HepG2 (cell line): ENCODE data around the gene TNPO3. TPM values are rescaled to one million over a fixed set of nuclear protein-coding genes. Genes with fewer than 3 reads are reported as not detected.

Experiments
- EP300 ChIP-seq, 3 experiments: sonication (generic) in 1 of 3; formaldehyde crosslinking in 1 of 3; IDR thresholded peaks; 2 replicates each; pipeline versions ENCODE4 v1.5.1 to v1.6.1; 2011 to 2020; ENCODE audit warnings: low read depth in 2 of 3, low read length in 2 of 3, borderline replicate concordance in 1 of 3, improper control_type of control experiment in 1 of 3, mild to moderate bottlenecking in 1 of 3, missing genetic modification reagents in 1 of 3, moderate library complexity in 1 of 3
- HNF4G ChIP-seq, 2 experiments: sonication (generic) in 1 of 2; formaldehyde crosslinking in 1 of 2; IDR thresholded peaks; 2 replicates each; pipeline versions ENCODE4 v1.4.0 to v1.6.1; 2011 to 2020; ENCODE audit warnings: borderline replicate concordance in 2 of 2, low read depth in 2 of 2, mild to moderate bottlenecking in 2 of 2, low read length in 1 of 2, missing genetic modification reagents in 1 of 2, moderate library complexity in 1 of 2
- NR2F2 ChIP-seq: IDR thresholded peaks from 2 replicates; pipeline ENCODE4 v1.6.1; 2012; ENCODE audit warnings: low read depth, inconsistent platforms, borderline replicate concordance
- RAD21 ChIP-seq: fragments of 450-650 bp; formaldehyde crosslinking; IDR thresholded peaks from 2 replicates; pipeline ENCODE4 v1.5.0; 2020; ENCODE audit warnings: mild to moderate bottlenecking
- REXO4 ChIP-seq: sonication (generic); formaldehyde crosslinking; IDR thresholded peaks from 2 replicates; pipeline ENCODE4 v1.8.0; 2022; ENCODE audit warnings: missing genetic modification reagents, mild to moderate bottlenecking, borderline replicate concordance
- STAT5B ChIP-seq: sonication (generic); formaldehyde crosslinking; IDR thresholded peaks from 2 replicates; pipeline ENCODE4 v1.4.0; 2020; ENCODE audit warnings: missing genetic modification reagents
- ZNF230 ChIP-seq: sonication (generic); formaldehyde crosslinking; IDR thresholded peaks from 2 replicates; pipeline ENCODE4 v1.4.0; 2020; ENCODE audit warnings: mild to moderate bottlenecking, missing genetic modification reagents
- ZNF34 ChIP-seq: sonication (generic); formaldehyde crosslinking; IDR thresholded peaks from 2 replicates; pipeline ENCODE4 v1.4.0; 2020; ENCODE audit warnings: mild to moderate bottlenecking, missing genetic modification reagents, borderline replicate concordance
- ZNF709 ChIP-seq: sonication (generic); formaldehyde crosslinking; IDR thresholded peaks from 2 replicates; pipeline ENCODE4 v1.5.0; 2020; ENCODE audit warnings: mild to moderate bottlenecking, missing genetic modification reagents
- ZNF792 ChIP-seq: IDR thresholded peaks from 2 replicates; pipeline ENCODE4 v1.6.1; 2016
- ZNF879 ChIP-seq: sonication (generic); formaldehyde crosslinking; IDR thresholded peaks from 2 replicates; pipeline ENCODE4 v1.8.1; 2023; ENCODE audit warnings: missing genetic modification reagents
- polyA plus RNA-seq, 8 experiments: library from polyadenylated mRNA; depleted of rRNA in 3 of 8; stranded (reverse) in 7 of 8; unstranded in 1 of 8; fragments of >200 nt; fragmentation: Illumina TruSeq in 4 of 8; extraction: Trizol in 4 of 8; gene quantifications; 2 replicates each; pipeline versions ENCODE4 v1.2.1 to v1.2.3, GENCODE V29; 2011 to 2016; ENCODE audit warnings: low read depth in 4 of 8, missing spikeins in 1 of 8, mixed read lengths in 1 of 8; ENCODE audit not compliant: insufficient read depth in 1 of 8
- total RNA-seq, 5 experiments: library from RNA; depleted of rRNA; stranded (reverse); fragments of >200 nt; fragmentation: Illumina TruSeq; extraction: Trizol; gene quantifications; 2 replicates each; pipeline ENCODE4 v1.2.3, GENCODE V29; 2016; ENCODE audit warnings: low read depth in 1 of 5
- TF ChIP-seq, protein P1 (sequence below), 2 experiments: sonication (generic) in 1 of 2; formaldehyde crosslinking in 1 of 2; IDR thresholded peaks; 2 replicates each; pipeline versions ENCODE4 v1.5.1 to v1.6.1; 2011 to 2020; ENCODE audit warnings: borderline replicate concordance in 1 of 2, low read depth in 1 of 2, low read length in 1 of 2, mild to moderate bottlenecking in 1 of 2, missing genetic modification reagents in 1 of 2, moderate library complexity in 1 of 2
- TF ChIP-seq, protein P2 (sequence below): IDR thresholded peaks from 2 replicates; pipeline ENCODE4 v1.6.1; 2018; ENCODE audit warnings: missing genetic modification reagents
- TF ChIP-seq, protein P3 (sequence below): sonication (generic); formaldehyde crosslinking; IDR thresholded peaks from 2 replicates; pipeline ENCODE4 v1.4.0; 2020; ENCODE audit warnings: missing genetic modification reagents, borderline replicate concordance
- TF ChIP-seq, protein P4 (sequence below): sonication (generic); formaldehyde crosslinking; IDR thresholded peaks from 2 replicates; pipeline ENCODE4 v1.4.0; 2020; ENCODE audit warnings: missing genetic modification reagents
- TF ChIP-seq, protein P5 (sequence below): conservative IDR thresholded peaks from 2 replicates; pipeline ENCODE4 v1.6.1; 2018; ENCODE audit warnings: missing genetic modification reagents
- TF ChIP-seq, protein P6 (sequence below): sonication (generic); formaldehyde crosslinking; conservative IDR thresholded peaks from 2 replicates; pipeline ENCODE4 v1.4.0; 2020; ENCODE audit warnings: missing genetic modification reagents

TNPO3 gene
- total and polyA plus RNA-seq, 2 of the 13 experiments (the other 11 are each of a cell fraction or from before 2014, with no cell fraction given): 23.8 to 44.6 TPM

DNA sequence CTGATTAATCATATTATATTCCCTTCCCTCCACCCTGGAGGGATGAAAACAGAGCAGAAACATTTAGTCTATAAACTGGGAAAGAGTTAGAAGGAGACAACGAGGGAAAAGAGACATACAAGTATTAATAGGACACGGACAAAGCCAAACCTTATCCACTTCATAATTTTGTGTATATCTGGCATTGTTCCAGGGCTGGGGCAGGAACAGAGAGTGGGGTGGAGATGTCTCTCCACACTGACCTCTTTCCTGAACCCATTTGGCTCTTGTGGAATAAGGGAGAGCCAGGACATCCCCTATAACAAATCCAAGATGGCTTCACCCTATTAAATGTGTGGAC is 45.9 kb upstream of the TNPO3 start (continued):
- TF ChIP-seq, protein P1, sequence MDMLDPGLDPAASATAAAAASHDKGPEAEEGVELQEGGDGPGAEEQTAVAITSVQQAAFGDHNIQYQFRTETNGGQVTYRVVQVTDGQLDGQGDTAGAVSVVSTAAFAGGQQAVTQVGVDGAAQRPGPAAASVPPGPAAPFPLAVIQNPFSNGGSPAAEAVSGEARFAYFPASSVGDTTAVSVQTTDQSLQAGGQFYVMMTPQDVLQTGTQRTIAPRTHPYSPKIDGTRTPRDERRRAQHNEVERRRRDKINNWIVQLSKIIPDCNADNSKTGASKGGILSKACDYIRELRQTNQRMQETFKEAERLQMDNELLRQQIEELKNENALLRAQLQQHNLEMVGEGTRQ (IDR thresholded peaks at IDR 0.05; ENCODE audit: low read depth, low read length): no peak
- TF ChIP-seq, protein P1 (CRISPR knock-in tag; IDR thresholded peaks at IDR 0.05; ENCODE audit: borderline replicate concordance): no peak
- TF ChIP-seq, protein P2, sequence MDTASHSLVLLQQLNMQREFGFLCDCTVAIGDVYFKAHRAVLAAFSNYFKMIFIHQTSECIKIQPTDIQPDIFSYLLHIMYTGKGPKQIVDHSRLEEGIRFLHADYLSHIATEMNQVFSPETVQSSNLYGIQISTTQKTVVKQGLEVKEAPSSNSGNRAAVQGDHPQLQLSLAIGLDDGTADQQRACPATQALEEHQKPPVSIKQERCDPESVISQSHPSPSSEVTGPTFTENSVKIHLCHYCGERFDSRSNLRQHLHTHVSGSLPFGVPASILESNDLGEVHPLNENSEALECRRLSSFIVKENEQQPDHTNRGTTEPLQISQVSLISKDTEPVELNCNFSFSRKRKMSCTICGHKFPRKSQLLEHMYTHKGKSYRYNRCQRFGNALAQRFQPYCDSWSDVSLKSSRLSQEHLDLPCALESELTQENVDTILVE (CRISPR knock-in tag): no peak
- TF ChIP-seq, protein P3, sequence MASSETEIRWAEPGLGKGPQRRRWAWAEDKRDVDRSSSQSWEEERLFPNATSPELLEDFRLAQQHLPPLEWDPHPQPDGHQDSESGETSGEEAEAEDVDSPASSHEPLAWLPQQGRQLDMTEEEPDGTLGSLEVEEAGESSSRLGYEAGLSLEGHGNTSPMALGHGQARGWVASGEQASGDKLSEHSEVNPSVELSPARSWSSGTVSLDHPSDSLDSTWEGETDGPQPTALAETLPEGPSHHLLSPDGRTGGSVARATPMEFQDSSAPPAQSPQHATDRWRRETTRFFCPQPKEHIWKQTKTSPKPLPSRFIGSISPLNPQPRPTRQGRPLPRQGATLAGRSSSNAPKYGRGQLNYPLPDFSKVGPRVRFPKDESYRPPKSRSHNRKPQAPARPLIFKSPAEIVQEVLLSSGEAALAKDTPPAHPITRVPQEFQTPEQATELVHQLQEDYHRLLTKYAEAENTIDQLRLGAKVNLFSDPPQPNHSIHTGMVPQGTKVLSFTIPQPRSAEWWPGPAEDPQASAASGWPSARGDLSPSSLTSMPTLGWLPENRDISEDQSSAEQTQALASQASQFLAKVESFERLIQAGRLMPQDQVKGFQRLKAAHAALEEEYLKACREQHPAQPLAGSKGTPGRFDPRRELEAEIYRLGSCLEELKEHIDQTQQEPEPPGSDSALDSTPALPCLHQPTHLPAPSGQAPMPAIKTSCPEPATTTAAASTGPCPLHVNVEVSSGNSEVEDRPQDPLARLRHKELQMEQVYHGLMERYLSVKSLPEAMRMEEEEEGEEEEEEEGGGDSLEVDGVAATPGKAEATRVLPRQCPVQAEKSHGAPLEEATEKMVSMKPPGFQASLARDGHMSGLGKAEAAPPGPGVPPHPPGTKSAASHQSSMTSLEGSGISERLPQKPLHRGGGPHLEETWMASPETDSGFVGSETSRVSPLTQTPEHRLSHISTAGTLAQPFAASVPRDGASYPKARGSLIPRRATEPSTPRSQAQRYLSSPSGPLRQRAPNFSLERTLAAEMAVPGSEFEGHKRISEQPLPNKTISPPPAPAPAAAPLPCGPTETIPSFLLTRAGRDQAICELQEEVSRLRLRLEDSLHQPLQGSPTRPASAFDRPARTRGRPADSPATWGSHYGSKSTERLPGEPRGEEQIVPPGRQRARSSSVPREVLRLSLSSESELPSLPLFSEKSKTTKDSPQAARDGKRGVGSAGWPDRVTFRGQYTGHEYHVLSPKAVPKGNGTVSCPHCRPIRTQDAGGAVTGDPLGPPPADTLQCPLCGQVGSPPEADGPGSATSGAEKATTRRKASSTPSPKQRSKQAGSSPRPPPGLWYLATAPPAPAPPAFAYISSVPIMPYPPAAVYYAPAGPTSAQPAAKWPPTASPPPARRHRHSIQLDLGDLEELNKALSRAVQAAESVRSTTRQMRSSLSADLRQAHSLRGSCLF: no peak
- TF ChIP-seq ZNF879 (CRISPR knock-in tag) (no peak), RAD21 (CRISPR knock-in tag) (no peak), STAT5B (CRISPR knock-in tag) (no peak), ZNF230 (CRISPR knock-in tag) (0 out of 2 replicates have a peak, but pooled peaks have one; percentile 43), ZNF34 (CRISPR knock-in tag) (no peak), ZNF709 (CRISPR knock-in tag) (no peak), HNF4G (IDR thresholded peaks at IDR 0.05; ENCODE audit: borderline replicate concordance, low read depth, low read length) (no peak), HNF4G (CRISPR knock-in tag; IDR thresholded peaks at IDR 0.05; ENCODE audit: borderline replicate concordance, low read depth) (no peak), ZNF792 (CRISPR knock-in tag) (no peak), NR2F2 (no peak), EP300 (IDR thresholded peaks at IDR 0.05; ENCODE audit: low read depth in 2 of 2, low read length in 2 of 2) (no peak), EP300 (CRISPR knock-in tag; IDR thresholded peaks at IDR 0.05; ENCODE audit: borderline replicate concordance) (no peak), REXO4 (CRISPR knock-in tag) (no peak)
- TF ChIP-seq, protein P4, sequence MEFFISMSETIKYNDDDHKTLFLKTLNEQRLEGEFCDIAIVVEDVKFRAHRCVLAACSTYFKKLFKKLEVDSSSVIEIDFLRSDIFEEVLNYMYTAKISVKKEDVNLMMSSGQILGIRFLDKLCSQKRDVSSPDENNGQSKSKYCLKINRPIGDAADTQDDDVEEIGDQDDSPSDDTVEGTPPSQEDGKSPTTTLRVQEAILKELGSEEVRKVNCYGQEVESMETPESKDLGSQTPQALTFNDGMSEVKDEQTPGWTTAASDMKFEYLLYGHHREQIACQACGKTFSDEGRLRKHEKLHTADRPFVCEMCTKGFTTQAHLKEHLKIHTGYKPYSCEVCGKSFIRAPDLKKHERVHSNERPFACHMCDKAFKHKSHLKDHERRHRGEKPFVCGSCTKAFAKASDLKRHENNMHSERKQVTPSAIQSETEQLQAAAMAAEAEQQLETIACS: no peak
- TF ChIP-seq, protein P5, sequence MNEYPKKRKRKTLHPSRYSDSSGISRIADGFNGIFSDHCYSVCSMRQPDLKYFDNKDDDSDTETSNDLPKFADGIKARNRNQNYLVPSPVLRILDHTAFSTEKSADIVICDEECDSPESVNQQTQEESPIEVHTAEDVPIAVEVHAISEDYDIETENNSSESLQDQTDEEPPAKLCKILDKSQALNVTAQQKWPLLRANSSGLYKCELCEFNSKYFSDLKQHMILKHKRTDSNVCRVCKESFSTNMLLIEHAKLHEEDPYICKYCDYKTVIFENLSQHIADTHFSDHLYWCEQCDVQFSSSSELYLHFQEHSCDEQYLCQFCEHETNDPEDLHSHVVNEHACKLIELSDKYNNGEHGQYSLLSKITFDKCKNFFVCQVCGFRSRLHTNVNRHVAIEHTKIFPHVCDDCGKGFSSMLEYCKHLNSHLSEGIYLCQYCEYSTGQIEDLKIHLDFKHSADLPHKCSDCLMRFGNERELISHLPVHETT (CRISPR knock-in tag): no peak
- TF ChIP-seq, protein P6, sequence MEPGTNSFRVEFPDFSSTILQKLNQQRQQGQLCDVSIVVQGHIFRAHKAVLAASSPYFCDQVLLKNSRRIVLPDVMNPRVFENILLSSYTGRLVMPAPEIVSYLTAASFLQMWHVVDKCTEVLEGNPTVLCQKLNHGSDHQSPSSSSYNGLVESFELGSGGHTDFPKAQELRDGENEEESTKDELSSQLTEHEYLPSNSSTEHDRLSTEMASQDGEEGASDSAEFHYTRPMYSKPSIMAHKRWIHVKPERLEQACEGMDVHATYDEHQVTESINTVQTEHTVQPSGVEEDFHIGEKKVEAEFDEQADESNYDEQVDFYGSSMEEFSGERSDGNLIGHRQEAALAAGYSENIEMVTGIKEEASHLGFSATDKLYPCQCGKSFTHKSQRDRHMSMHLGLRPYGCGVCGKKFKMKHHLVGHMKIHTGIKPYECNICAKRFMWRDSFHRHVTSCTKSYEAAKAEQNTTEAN (CRISPR knock-in tag): no peak
